Ovary (tissue), 3 donors: ENCODE results near the gene OMG.

ENCODE experiments used
- EP300 ChIP-seq: sonication (generic); formaldehyde crosslinking; IDR thresholded peaks from one replicate; pipeline ENCODE4 v1.6.1; 2017; ENCODE audit warnings: antibody characterized with exemption
- POLR2A ChIP-seq: fragments of 450-650 bp; IDR thresholded peaks from one replicate; pipeline ENCODE4 v1.6.1; 2017; ENCODE audit warnings: antibody characterized with exemption, mild to moderate bottlenecking, moderate library complexity
- TF ChIP-seq, protein P1 (sequence below), 3 donors: fragments of 450-650 bp in 2 of 3; fragments of 200-600 bp in 1 of 3; IDR thresholded peaks; one replicate each; pipeline versions ENCODE4 v1.5.1 to v1.8.0; 2016 to 2022; ENCODE audit warnings: antibody characterized with exemption in 3 of 3, mild to moderate bottlenecking in 1 of 3
- donor health status: DM: no; HTN: no; CAD: no.

DNA sequence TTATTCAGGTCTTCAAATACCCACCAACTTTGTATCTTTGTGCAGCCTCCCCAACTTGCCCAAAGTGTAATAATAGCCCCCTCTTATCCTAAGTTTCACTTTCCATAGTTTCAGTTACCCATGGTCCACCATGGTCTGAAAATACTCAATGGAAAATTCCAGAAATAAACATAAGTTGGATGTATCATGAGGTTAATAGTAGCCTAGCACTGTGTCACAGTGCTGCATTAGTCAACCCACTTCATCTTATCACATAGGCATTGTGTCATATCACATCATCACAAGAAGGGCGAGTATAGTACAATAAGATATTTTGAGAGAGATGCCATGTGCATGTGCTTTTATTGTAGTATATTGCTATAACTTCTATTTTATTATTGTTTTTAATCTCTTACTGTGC, 21.9 kb downstream of the OMG start:
- TF ChIP-seq EP300, result no peak
- TF ChIP-seq, protein P1, sequence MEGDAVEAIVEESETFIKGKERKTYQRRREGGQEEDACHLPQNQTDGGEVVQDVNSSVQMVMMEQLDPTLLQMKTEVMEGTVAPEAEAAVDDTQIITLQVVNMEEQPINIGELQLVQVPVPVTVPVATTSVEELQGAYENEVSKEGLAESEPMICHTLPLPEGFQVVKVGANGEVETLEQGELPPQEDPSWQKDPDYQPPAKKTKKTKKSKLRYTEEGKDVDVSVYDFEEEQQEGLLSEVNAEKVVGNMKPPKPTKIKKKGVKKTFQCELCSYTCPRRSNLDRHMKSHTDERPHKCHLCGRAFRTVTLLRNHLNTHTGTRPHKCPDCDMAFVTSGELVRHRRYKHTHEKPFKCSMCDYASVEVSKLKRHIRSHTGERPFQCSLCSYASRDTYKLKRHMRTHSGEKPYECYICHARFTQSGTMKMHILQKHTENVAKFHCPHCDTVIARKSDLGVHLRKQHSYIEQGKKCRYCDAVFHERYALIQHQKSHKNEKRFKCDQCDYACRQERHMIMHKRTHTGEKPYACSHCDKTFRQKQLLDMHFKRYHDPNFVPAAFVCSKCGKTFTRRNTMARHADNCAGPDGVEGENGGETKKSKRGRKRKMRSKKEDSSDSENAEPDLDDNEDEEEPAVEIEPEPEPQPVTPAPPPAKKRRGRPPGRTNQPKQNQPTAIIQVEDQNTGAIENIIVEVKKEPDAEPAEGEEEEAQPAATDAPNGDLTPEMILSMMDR (IDR thresholded peaks at IDR 0.05), result no peak
- TF ChIP-seq POLR2A, result no peak
